GM12891 (cell line): ENCODE data around the gene SCPEP1.

Experiments used
- PAX5 ChIP-seq: IDR thresholded peaks from 2 replicates; pipeline ENCODE4 v1.6.1; 2011; ENCODE audit warnings: low read length, moderate library complexity, mild to moderate bottlenecking; ENCODE audit not compliant: insufficient read depth, severe bottlenecking
- POLR2A ChIP-seq: IDR thresholded peaks from 2 replicates; pipeline ENCODE4 v1.6.1; 2011; ENCODE audit warnings: low read depth, low read length, control low read depth
- POLR2AphosphoS5 ChIP-seq: IDR thresholded peaks from 2 replicates; pipeline ENCODE4 v1.6.1; 2011; ENCODE audit warnings: low read depth, low read length, control low read depth
- SPI1 ChIP-seq: IDR thresholded peaks from 2 replicates; pipeline ENCODE4 v1.6.1; 2011; ENCODE audit warnings: low read depth, low read length, control low read depth
- TAF1 ChIP-seq: IDR thresholded peaks from 2 replicates; pipeline ENCODE4 v1.6.1; 2011; ENCODE audit warnings: low read depth, low read length, control low read depth

DNA sequence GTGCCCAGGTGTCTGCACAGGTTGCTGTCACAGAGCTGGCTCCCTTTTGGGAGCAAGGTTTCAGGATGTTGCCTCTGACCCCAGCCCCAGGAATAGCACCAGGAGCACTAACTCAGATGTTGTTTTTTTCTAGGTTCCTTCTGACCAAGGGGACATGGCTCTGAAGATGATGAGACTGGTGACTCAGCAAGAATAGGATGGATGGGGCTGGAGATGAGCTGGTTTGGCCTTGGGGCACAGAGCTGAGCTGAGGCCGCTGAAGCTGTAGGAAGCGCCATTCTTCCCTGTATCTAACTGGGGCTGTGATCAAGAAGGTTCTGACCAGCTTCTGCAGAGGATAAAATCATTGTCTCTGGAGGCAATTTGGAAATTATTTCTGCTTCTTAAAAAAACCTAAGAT lies 28.1 kb downstream of the SCPEP1 start:
- no peak for TF ChIP-seq POLR2A
- no peak for TF ChIP-seq TAF1
- TF ChIP-seq POLR2AphosphoS5 = no peak
- TF ChIP-seq SPI1 = no peak
- TF ChIP-seq PAX5 = no peak
